HEK293 (cell line): ENCODE measurements around the gene EXD3.

Experiments used
- CTCF ChIA-PET: fragments of 350-600 bp; formaldehyde crosslinking; extraction: SDS; loops from one replicate; lab custom pipeline; 2021; ENCODE audit warnings: antibody characterized with exemption; lab: Yijun Ruan, JAX
- POLR2A ChIA-PET: fragments of 300-600 bp; formaldehyde crosslinking; extraction: SDS; loops from one replicate; lab custom pipeline; 2020; ENCODE audit warnings: antibody characterized with exemption, inconsistent platforms; lab: Yijun Ruan, JAX
- H3K27ac ChIP-seq: fragments of 200-500 bp; sonication (Bioruptor generic); 2 replicates; pipeline ENCODE4 v1.5.1; 2014; ENCODE audit warnings: low read depth, low read length, control low read depth, inconsistent platforms; ENCODE audit errors: extremely low read depth
- H3K36me3 ChIP-seq, 2 experiments: fragments of 200-500 bp in 1 of 2; sonication (Bioruptor generic) in 1 of 2; 1 replicate in 1 of 2; 2 replicates in 1 of 2; pipeline ENCODE4 v1.5.1; 2014 to 2017; ENCODE audit warnings: inconsistent platforms in 2 of 2, low read length in 2 of 2; ENCODE audit not compliant: control insufficient read depth in 2 of 2, insufficient read depth in 1 of 2
- H3K4me1 ChIP-seq: fragments of 200-500 bp; sonication (Bioruptor generic); 2 replicates; pipeline ENCODE4 v1.5.1; 2014; ENCODE audit warnings: mild to moderate bottlenecking, low read length, inconsistent platforms; ENCODE audit not compliant: control insufficient read depth, insufficient read depth
- H3K4me3 ChIP-seq: 2 replicates; pipeline ENCODE4 v1.5.1; 2011; ENCODE audit warnings: low read depth, mild to moderate bottlenecking, control low read depth, low read length, moderate library complexity
- H3K9me3 ChIP-seq: fragments of 200-500 bp; sonication (Bioruptor generic); 2 replicates; pipeline ENCODE4 v1.5.1; 2014; ENCODE audit warnings: low read depth, low read length, inconsistent platforms; ENCODE audit not compliant: control insufficient read depth, insufficient read depth
- BCL11B ChIP-seq: fragments of 450-650 bp; formaldehyde crosslinking; IDR thresholded peaks from 2 replicates; pipeline ENCODE4 v1.5.1; 2016; ENCODE audit warnings: low read depth, missing biosample characterization, missing genetic modification characterization
- EGR2 ChIP-seq: fragments of 450-650 bp; formaldehyde crosslinking; IDR thresholded peaks from 2 replicates; pipeline ENCODE4 v1.5.1; 2016; ENCODE audit warnings: low read depth, missing biosample characterization, missing genetic modification characterization
- PBX3 ChIP-seq: sonication (generic); formaldehyde crosslinking; IDR thresholded peaks from 2 replicates; pipeline ENCODE4 v1.8.1; 2022; ENCODE audit warnings: mild to moderate bottlenecking, moderate library complexity, missing genetic modification reagents
- PRDM6 ChIP-seq: fragments of 450-650 bp; formaldehyde crosslinking; IDR thresholded peaks from 2 replicates; pipeline ENCODE4 v1.5.1; 2017; ENCODE audit warnings: missing biosample characterization, missing genetic modification characterization
- ZBTB11 ChIP-seq: fragments of 450-650 bp; formaldehyde crosslinking; conservative IDR thresholded peaks from 2 replicates; pipeline ENCODE4 v1.5.1; 2016; ENCODE audit warnings: low read depth, missing biosample characterization, missing genetic modification characterization
- ZBTB21 ChIP-seq: fragments of 450-650 bp; formaldehyde crosslinking; IDR thresholded peaks from 2 replicates; pipeline ENCODE4 v1.5.1; 2017; ENCODE audit warnings: missing biosample characterization, missing genetic modification characterization
- ZEB2 ChIP-seq: fragments of 450-650 bp; formaldehyde crosslinking; IDR thresholded peaks from 2 replicates; pipeline ENCODE4 v1.5.1; 2016; ENCODE audit warnings: missing biosample characterization, missing genetic modification characterization
- ZIC2 ChIP-seq: fragments of 450-650 bp; formaldehyde crosslinking; IDR thresholded peaks from 2 replicates; pipeline ENCODE4 v1.5.1; 2016; ENCODE audit warnings: missing biosample characterization, missing genetic modification characterization
- ZNF140 ChIP-seq: fragments of 450-650 bp; formaldehyde crosslinking; IDR thresholded peaks from 2 replicates; pipeline ENCODE4 v1.5.1; 2016; ENCODE audit warnings: missing biosample characterization, missing genetic modification characterization
- ZNF18 ChIP-seq: fragments of 450-650 bp; formaldehyde crosslinking; IDR thresholded peaks from 2 replicates; pipeline ENCODE4 v1.5.1; 2016; ENCODE audit warnings: missing biosample characterization, missing genetic modification characterization
- ZNF26 ChIP-seq: fragments of 450-650 bp; formaldehyde crosslinking; IDR thresholded peaks from 2 replicates; pipeline ENCODE4 v1.5.1; 2016; ENCODE audit warnings: missing biosample characterization, missing genetic modification characterization
- ZNF274 ChIP-seq, 2 experiments: fragments of 200-500 bp in 1 of 2; fragments of 450-650 bp in 1 of 2; sonication (Bioruptor generic) in 1 of 2; formaldehyde crosslinking in 1 of 2; IDR thresholded peaks; 2 replicates each; pipeline versions ENCODE4 v1.5.1 to v1.6.1; 2014 to 2016; ENCODE audit warnings: borderline replicate concordance in 1 of 2, inconsistent platforms in 1 of 2, low read length in 1 of 2, missing biosample characterization in 1 of 2, missing genetic modification characterization in 1 of 2
- ZNF311 ChIP-seq: fragments of 450-650 bp; formaldehyde crosslinking; IDR thresholded peaks from 2 replicates; pipeline ENCODE4 v1.5.1; 2017; ENCODE audit warnings: missing biosample characterization, missing genetic modification characterization, borderline replicate concordance
- ZNF350 ChIP-seq: fragments of 450-650 bp; formaldehyde crosslinking; IDR thresholded peaks from 2 replicates; pipeline ENCODE4 v1.5.0; 2017; ENCODE audit warnings: missing biosample characterization, mild to moderate bottlenecking, missing genetic modification characterization
- ZNF548 ChIP-seq: fragments of 450-650 bp; formaldehyde crosslinking; IDR thresholded peaks from 2 replicates; pipeline ENCODE4 v1.5.1; 2016; ENCODE audit warnings: missing biosample characterization, missing genetic modification characterization
- ZNF629 ChIP-seq: fragments of 450-650 bp; formaldehyde crosslinking; IDR thresholded peaks from 2 replicates; pipeline ENCODE4 v1.5.1; 2017; ENCODE audit warnings: missing biosample characterization, missing genetic modification characterization
- ZNF704 ChIP-seq: fragments of 450-650 bp; formaldehyde crosslinking; IDR thresholded peaks from 2 replicates; pipeline ENCODE4 v1.5.1; 2016; ENCODE audit warnings: missing biosample characterization, missing genetic modification characterization
- ZSCAN4 ChIP-seq: fragments of 450-650 bp; formaldehyde crosslinking; IDR thresholded peaks from 2 replicates; pipeline ENCODE4 v1.5.1; 2017; ENCODE audit warnings: missing biosample characterization, missing genetic modification characterization
- ZSCAN5A ChIP-seq: fragments of 450-650 bp; formaldehyde crosslinking; IDR thresholded peaks from 2 replicates; pipeline ENCODE4 v1.5.1; 2016; ENCODE audit warnings: missing biosample characterization, missing genetic modification characterization

EXD3 gene

GRCh38 chr9:137397675-137398423 is 25.1 kb downstream of the EXD3 start (continued):
- no peak for TF ChIP-seq PRDM6
- no peak for TF ChIP-seq ZEB2 (tag by site-specific recombination)
- no peak for TF ChIP-seq ZNF704 (tag by site-specific recombination)
- TF ChIP-seq, all 188 proteins: peak for 0

GRCh38 chr9:137396634-137397367 is 26.2 kb downstream of the EXD3 start:
- POLR2A ChIA-PET = interaction anchor here (0.6 kb wide), 2 partner anchors 227 to 805 kb away, joined by 3 read pairs; no protein-coding TSS in a partner anchor
- no peaks in the 10 kb centered on the region for H3K9me3 ChIP-seq
- H3K4me3 ChIP-seq = no peak overlapping the region
- peaks cover 0 to 5% of the 10 kb centered on the region in 2 experiments; a peak in 1 of 3 replicates for H3K36me3 ChIP-seq
- TF ChIP-seq EGR2 (tag by site-specific recombination) (no peak), ZNF140 (no peak), ZBTB11 (tag by site-specific recombination) (no peak), ZNF274 (IDR thresholded peaks at IDR 0.05; ENCODE audit: low read length) (no peak), ZNF274 (tag by site-specific recombination; IDR thresholded peaks at IDR 0.05; ENCODE audit: borderline replicate concordance) (no peak), ZSCAN5A (tag by site-specific recombination) (no peak), ZNF18 (tag by site-specific recombination) (no peak), ZNF629 (tag by site-specific recombination) (no peak), PBX3 (CRISPR knock-in tag) (no peak), BCL11B (tag by site-specific recombination) (no peak), ZNF350 (tag by site-specific recombination) (no peak), ZBTB21 (tag by site-specific recombination) (no peak), ZSCAN4 (no peak), ZNF26 (tag by site-specific recombination) (no peak), ZNF548 (tag by site-specific recombination) (no peak), ZIC2 (tag by site-specific recombination) (no peak), ZNF311 (tag by site-specific recombination) (no peak)
- H3K4me1 ChIP-seq = no peaks in the 10 kb centered on the region
- CTCF ChIA-PET = interaction anchor here (0.5 to 1.5 kb wide), 3 partner anchors 8 to 139 kb away, joined by 3 to 4 read pairs (median 3); partner anchors contain the start of genes EXD3 and NOXA1
- H3K27ac ChIP-seq = no peak overlapping the region
